ENCODE data around the gene RAPGEF3. TPM values are rescaled to one million over a fixed set of nuclear protein-coding genes. Genes with fewer than 3 reads are reported as not detected.

The RAPGEF3 gene
- total RNA-seq, 1 donor from 2014 or later, result 0.58 TPM

GRCh38 chr12:47754126-47754525 is 4.6 kb downstream of the RAPGEF3 start:
- H3K9ac ChIP-seq, result no peak overlapping the region
- peaks cover 27% of the 10 kb centered on the region for H3K4me1 ChIP-seq
- no peaks in the 10 kb centered on the region for H3K79me2 ChIP-seq (ENCODE audit: low read depth)
- no peak overlapping the region for H3K4me3 ChIP-seq
- no peak for DNase-seq (ENCODE audit: low spot score)
- peaks cover 11% of the 10 kb centered on the region for H3K27me3 Mint-ChIP-seq (ENCODE audit: insufficient read depth, low read depth)
- H3K36me3 Mint-ChIP-seq, result no peaks in the 10 kb centered on the region
- H3K27me3 ChIP-seq, result peaks cover under 1% of the 10 kb centered on the region
- H4K20me1 ChIP-seq (ENCODE audit: low read depth), result no peaks in the 10 kb centered on the region
- H3K4me2 ChIP-seq, result no peak overlapping the region
- H3K36me3 ChIP-seq, result no peaks in the 10 kb centered on the region
- no peak for TF ChIP-seq CTCF (IDR thresholded peaks at IDR 0.05)
- no peak for TF ChIP-seq EZH2 (IDR thresholded peaks at IDR 0.05)
- no peak for TF ChIP-seq EZH2phosphoT487 (IDR thresholded peaks at IDR 0.05)
- H2AFZ ChIP-seq (replicated peaks), result no peak overlapping the region
- no peak overlapping the region for H3K27ac ChIP-seq
- no peak overlapping the region for H3K4me3 Mint-ChIP-seq
- H3F3A ChIP-seq (ENCODE audit: low read depth), result peaks cover 16% of the 10 kb centered on the region
- H3K9me3 Mint-ChIP-seq, result no peaks in the 10 kb centered on the region
- H3K9me3 ChIP-seq (ENCODE audit: low read depth), result no peaks in the 10 kb centered on the region
- peaks cover 39% of the 10 kb centered on the region for H3K4me1 Mint-ChIP-seq
- H3K27ac Mint-ChIP-seq, result no peak overlapping the region

- Histone ChIP-seq H4K20me1 (ENCODE audit: low read depth) (no peaks in the 10 kb centered on the region), H3K4me3 (no peak overlapping the region), H3K27me3 (no peaks in the 10 kb centered on the region), H3K9ac (no peak overlapping the region), H3K4me2 (no peak overlapping the region), H3K36me3 (no peaks in the 10 kb centered on the region), H3F3A (ENCODE audit: low read depth) (peaks cover 13% of the 10 kb centered on the region), H3K27ac (no peak overlapping the region), H3K79me2 (ENCODE audit: low read depth) (no peaks in the 10 kb centered on the region), H3K9me3 (ENCODE audit: low read depth) (no peaks in the 10 kb centered on the region), H3K4me1 (peaks cover 22% of the 10 kb centered on the region), H2AFZ (replicated peaks) (peak overlapping the region; percentile 34)
- H3K4me1 Mint-ChIP-seq, result peaks cover 37% of the 10 kb centered on the region
- H3K9me3 Mint-ChIP-seq, result no peaks in the 10 kb centered on the region
- H3K27ac Mint-ChIP-seq, result peak overlapping the region; percentile 46
- H3K27me3 Mint-ChIP-seq (ENCODE audit: insufficient read depth, low read depth), result peaks cover 14% of the 10 kb centered on the region
- TF ChIP-seq CTCF (IDR thresholded peaks at IDR 0.05) (no peak), EZH2 (IDR thresholded peaks at IDR 0.05) (no peak), EZH2phosphoT487 (IDR thresholded peaks at IDR 0.05) (no peak)
- H3K4me3 Mint-ChIP-seq, result no peak overlapping the region
- no peaks in the 10 kb centered on the region for H3K36me3 Mint-ChIP-seq
- DNase-seq (ENCODE audit: low spot score), result no peak
These were observed 5.4 kb downstream of the RAPGEF3 start for GRCh38 chr12:47753021-47754001.

DNA sequence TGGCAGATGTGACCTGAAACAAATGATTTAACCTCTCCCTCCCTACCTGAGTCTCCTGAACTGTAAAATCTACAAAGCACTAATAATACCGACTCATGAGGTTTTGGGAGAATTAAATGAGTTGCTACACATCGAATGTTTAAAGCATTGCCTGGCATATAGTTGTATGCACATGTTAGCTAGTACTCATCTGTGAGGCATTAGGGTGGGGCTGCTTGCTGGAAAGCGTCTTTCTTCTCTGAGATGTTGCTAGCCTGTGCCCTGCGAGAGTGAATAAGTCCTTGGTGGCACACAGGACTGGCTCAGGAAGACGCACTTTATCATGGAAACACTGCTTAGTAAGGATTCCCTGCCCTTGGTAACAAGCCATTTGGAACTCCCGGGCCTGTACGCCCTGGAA is 6.1 kb downstream of the RAPGEF3 start:
- DNase-seq (ENCODE audit: low spot score), result no peak
- H3K4me1 ChIP-seq, result peaks cover 15% of the 10 kb centered on the region

More for the DNA sequence above, 6.1 kb downstream of the RAPGEF3 start:
- H3K9me3 Mint-ChIP-seq, result no peaks in the 10 kb centered on the region
- H3K4me1 Mint-ChIP-seq, result peaks cover 29% of the 10 kb centered on the region
- no peak for TF ChIP-seq CTCF (IDR thresholded peaks at IDR 0.05)
- no peak for TF ChIP-seq EZH2phosphoT487 (IDR thresholded peaks at IDR 0.05)
- no peak for TF ChIP-seq EZH2 (IDR thresholded peaks at IDR 0.05)
- H3K9ac ChIP-seq, result no peak overlapping the region
- H3K9me3 ChIP-seq (ENCODE audit: low read depth), result no peaks in the 10 kb centered on the region
- H3K27ac ChIP-seq, result no peak overlapping the region
- H3K27me3 Mint-ChIP-seq (ENCODE audit: insufficient read depth, low read depth), result peaks cover 13% of the 10 kb centered on the region
- no peaks in the 10 kb centered on the region for H3K36me3 ChIP-seq
- no peaks in the 10 kb centered on the region for H3K27me3 ChIP-seq
- no peaks in the 10 kb centered on the region for H3K36me3 Mint-ChIP-seq
- no peak overlapping the region for H3K4me3 ChIP-seq
- H4K20me1 ChIP-seq (ENCODE audit: low read depth), result no peaks in the 10 kb centered on the region
- H3K27ac Mint-ChIP-seq, result no peak overlapping the region
- no peak overlapping the region for H2AFZ ChIP-seq (replicated peaks)
- H3F3A ChIP-seq (ENCODE audit: low read depth), result peaks cover 8% of the 10 kb centered on the region
- no peak overlapping the region for H3K4me2 ChIP-seq
- H3K4me3 Mint-ChIP-seq, result no peak overlapping the region
- no peaks in the 10 kb centered on the region for H3K79me2 ChIP-seq (ENCODE audit: low read depth)
